Activated CD4-positive, CD25-positive, alpha-beta regulatory T cell (primary cell): ENCODE measurements around the gene NEDD8.

Source experiments
- DNase-seq, 4 experiments: peaks; one replicate each; lab custom pipeline; 2025; lab: John Stamatoyannopoulos, UW

NEDD8 gene

GRCh38 chr14:24263848-24264247, 31.7 kb upstream of the NEDD8 start:
- DNase-seq, result no peak

- no peak for DNase-seq
These were observed 30.9 kb upstream of the NEDD8 start, which contains the start of gene TGM1 for GRCh38 chr14:24262821-24263733. TGM1 (minus strand) TSS chr14:24263177; CDS start chr14:24262352, 825 bp downstream.

GRCh38 chr14:24261969-24262327, 29.8 kb upstream of the NEDD8 start:
- DNase-seq, result no peak

GRCh38 chr14:24261256-24261968, 29.2 kb upstream of the NEDD8 start:
- no peak for DNase-seq

- no peak for DNase-seq
These were observed 28.6 kb upstream of the NEDD8 start for GRCh38 chr14:24260780-24261157.

GRCh38 chr14:24260026-24260779, 28.0 kb upstream of the NEDD8 start:
- DNase-seq, result no peak

- DNase-seq, result no peak
These were observed 27.3 kb upstream of the NEDD8 start for GRCh38 chr14:24259282-24260025.

- DNase-seq, result no peak
These were observed 26.5 kb upstream of the NEDD8 start for GRCh38 chr14:24258548-24259265.

- no peak for DNase-seq
These were observed 26.0 kb upstream of the NEDD8 start for GRCh38 chr14:24258119-24258518.

GRCh38 chr14:24256960-24257359, 24.8 kb upstream of the NEDD8 start:
- no peak for DNase-seq

GRCh38 chr14:24255931-24256711, 24.0 kb upstream of the NEDD8 start:
- no peak for DNase-seq

GRCh38 chr14:24255438-24255837, 23.3 kb upstream of the NEDD8 start:
- DNase-seq, result no peak

- no peak for DNase-seq
These were observed 22.6 kb upstream of the NEDD8 start for GRCh38 chr14:24254630-24255392.

GRCh38 chr14:24253936-24254335, 21.8 kb upstream of the NEDD8 start:
- no peak for DNase-seq

- no peak for DNase-seq
These were observed 20.3 kb upstream of the NEDD8 start for GRCh38 chr14:24252289-24253124.

- no peak for DNase-seq
These were observed 19.7 kb upstream of the NEDD8 start for GRCh38 chr14:24251880-24252288.

GRCh38 chr14:24250354-24250753, 18.2 kb upstream of the NEDD8 start:
- DNase-seq, result no peak

- DNase-seq, result no peak
These were observed 17.3 kb upstream of the NEDD8 start for GRCh38 chr14:24249230-24250021.
